Stimulated activated CD4-positive, alpha-beta T cell treated with anti-CD3 and anti-CD28 coated beads, Interleukin-2, amount 100 ng/mL, for 4 hours (primary cell): ENCODE measurements around the gene CAMLG.
"Not testable (repeated sequence)": the region's sequence is repeated elsewhere in the genome, so short reads cannot be mapped to it uniquely, and the experiment has no call there.

Experiments
- DNase-seq: peaks from one replicate; pipeline ENCODE4 v3.0.0-alpha.2; 2020; ENCODE audit warnings: low read depth

CAMLG gene

DNA sequence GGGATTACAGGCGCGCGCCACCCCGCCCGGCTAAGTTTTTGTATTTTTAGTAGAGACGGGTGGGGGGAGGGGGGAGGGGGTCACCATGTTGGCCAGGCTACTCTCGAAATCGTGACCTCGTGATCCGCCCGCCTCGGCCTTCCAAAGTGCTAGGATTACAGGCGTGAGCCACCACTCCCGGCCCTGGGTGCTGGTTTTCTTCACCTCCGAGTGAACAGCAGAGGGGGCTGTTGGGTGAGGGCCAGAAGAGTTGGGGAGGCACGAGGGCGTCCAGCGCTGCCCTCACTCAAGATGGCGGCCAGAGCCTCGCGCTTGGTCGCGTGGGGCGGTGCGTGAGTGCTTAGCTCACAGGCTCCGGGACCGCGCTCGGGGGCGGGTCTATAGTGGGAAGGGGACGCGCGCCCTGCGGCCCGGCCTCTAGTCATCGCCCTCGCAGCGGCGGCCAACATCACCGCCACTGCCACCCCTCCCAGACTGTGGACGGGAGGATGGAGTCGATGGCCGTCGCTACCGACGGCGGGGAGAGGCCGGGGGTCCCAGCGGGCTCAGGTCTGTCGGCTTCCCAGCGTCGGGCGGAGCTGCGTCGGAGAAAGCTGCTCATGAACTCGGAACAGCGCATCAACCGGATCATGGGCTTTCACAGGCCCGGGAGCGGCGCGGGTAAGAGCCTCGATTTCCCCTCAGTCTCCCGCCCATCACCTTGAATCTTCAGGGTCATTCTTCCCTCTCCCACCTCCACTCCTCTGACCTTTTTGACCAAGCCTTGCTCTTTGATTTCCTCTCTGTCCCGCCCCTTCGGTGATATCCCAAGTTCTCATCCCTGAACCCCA is at the start of gene CAMLG:
TSS of gene CAMLG (plus strand) at position 416 of the 830 bp plus-strand sequence. CDS start at position 489, 73 bp downstream.
- DNase-seq, result peak; percentile 96

DNA sequence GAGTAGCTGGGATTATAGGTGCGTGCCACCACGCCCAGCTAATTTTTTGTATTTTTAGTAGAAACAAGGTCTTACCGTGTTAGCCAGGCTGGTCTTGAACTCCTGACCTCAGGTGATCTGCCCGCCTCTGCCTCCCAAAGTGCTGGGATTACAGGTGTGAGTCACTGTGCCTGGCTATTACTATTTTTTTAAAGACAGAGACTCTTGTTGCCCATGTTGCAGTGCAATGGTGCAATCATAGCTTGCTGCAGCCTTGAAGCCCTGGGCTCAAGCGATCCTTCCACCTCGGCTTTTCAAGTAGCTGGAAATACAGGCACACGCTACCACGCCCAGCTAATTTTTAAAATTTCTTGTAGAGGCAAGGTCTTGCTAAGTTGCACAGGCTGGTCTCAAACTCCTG is 48.2 kb upstream of the CAMLG start:
- DNase-seq, result not testable (repeated sequence)

DNA sequence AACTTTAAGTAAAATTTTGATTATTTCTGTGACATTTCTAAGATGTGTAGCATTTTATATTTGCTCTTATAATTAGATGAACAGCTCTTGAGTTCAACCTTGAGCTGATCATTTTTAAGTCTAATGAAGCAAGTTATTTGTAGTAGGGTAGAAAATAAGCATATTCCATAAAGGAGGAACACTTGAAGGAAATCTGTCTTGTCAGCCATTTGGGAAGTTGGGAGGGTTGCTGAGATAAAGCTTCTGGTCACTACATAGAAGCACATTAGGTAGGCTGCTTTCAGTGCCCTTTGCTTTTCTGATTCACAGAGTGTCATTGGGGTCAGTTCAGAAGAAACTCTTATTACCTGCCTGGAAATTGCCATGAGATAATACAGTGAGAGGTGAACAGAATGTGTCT is 45.6 kb upstream of the CAMLG start:
- no peak for DNase-seq

DNA sequence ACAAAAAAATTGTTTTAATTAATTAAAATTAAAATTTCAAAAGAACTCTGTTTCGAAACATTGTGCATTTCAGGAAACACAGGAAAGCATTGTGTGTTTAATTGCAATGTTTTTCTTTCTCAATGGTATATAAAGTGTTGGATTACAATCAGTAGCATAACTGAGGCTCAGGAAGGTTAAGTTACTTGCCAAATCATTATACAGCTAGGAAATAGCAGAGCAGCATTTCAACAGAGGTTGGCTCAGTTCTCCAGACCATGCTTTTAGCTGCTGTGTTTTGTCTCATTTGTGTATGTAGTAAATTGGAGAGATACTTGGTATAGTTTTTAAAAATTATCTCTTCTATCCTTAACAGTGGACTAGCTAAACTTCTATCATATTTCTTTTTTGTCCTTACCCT is 30.0 kb upstream of the CAMLG start:
- no peak for DNase-seq

DNA sequence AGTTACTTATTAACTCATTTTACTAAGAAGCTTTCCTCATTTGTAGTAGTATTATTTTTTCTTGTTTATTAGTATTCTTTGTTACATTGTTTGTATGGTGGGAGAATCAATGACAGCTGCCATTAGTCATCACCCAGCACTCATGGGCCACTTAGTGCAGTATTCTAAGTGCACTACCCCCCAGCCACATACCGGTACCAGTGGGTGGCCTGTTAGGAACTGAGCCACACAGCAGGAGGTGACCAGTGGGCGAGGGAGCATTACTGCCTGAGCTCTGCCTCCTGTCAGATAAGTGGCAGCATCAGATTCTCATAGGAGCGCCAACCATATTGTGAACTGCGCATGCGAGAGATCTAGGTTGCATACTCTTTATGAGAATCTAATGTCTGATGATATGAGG is 24.2 kb upstream of the CAMLG start:
- no peak for DNase-seq

DNA sequence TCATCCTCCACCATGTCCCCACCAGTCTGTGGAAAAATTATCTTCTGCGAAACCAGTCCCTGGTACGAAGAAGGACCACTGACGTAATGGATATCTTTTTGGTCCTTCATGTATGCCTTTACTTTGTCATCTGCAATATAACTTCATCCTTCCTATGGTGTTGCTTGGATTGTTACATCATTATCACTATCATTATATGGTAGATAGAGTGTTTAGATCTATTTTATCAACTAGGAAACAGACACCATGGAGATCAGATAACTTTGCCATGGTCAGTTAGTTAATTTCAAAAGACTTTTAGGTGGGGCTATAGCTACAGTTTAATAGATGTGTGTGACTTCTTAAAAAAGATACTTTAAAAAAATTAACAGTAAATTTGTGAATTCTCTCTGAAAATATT is 23.8 kb upstream of the CAMLG start:
- no peak for DNase-seq

GRCh38 chr5:134715466-134715865 is 22.9 kb upstream of the CAMLG start:
- DNase-seq, result not testable (repeated sequence)

- DNase-seq, result no peak
Observed at GRCh38 chr5:134724872-134725271, 13.5 kb upstream of the CAMLG start.

- no peak for DNase-seq
Observed at GRCh38 chr5:134732819-134733218, 5.5 kb upstream of the CAMLG start.

DNA sequence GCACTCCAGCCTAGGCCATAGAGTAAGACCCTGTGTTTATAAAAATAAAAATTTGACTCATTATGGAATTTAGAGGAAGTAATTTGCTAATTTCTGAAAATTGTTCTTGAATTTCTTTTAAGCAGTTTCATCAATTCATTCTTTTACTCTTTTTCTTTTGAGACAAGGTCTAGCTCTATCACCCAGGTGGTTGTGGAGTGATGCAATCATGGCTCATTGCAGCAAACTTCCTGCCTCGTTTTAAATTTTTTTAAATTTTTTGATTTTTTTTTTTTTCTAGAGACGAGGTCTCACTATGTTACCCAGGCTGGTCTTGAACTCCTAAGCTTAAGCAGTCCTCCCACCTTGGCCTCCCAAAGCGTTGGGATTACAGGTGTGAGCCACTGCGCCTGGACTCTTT is 3.1 kb upstream of the CAMLG start:
- DNase-seq, result no peak

- DNase-seq, result no peak
Observed at GRCh38 chr5:134736173-134736812, 2.1 kb upstream of the CAMLG start.

GRCh38 chr5:134738963-134739661 is 764 bp downstream of the CAMLG start:
- DNase-seq, result no peak

DNA sequence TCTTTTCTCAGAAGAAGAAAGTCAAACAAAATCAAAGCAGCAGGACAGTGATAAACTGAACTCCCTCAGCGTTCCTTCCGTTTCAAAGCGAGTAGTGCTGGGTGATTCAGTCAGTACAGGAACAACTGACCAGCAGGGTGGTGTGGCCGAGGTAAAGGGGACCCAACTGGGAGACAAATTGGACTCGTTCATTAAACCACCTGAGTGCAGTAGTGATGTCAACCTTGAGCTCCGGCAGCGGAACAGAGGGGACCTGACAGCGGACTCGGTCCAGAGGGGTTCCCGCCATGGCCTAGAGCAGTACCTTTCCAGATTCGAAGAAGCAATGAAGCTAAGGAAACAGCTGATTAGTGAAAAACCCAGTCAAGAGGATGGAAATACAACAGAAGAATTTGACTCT is 2.7 kb downstream of the CAMLG start:
- DNase-seq, result no peak

- DNase-seq, result no peak
Observed at GRCh38 chr5:134742134-134742533, 3.8 kb downstream of the CAMLG start.

- DNase-seq, result no peak
Observed at GRCh38 chr5:134749415-134749814, 11.1 kb downstream of the CAMLG start.

GRCh38 chr5:134758176-134758503 is 19.8 kb downstream of the CAMLG start:
- DNase-seq, result no peak

- DNase-seq, result peak; percentile 90
Observed at GRCh38 chr5:134758504-134759341, 20.4 kb downstream of the CAMLG start, which contains the start of gene DDX46. DDX46 (plus strand) TSS chr5:134758779; CDS start chr5:134758939, 160 bp downstream.

DNA sequence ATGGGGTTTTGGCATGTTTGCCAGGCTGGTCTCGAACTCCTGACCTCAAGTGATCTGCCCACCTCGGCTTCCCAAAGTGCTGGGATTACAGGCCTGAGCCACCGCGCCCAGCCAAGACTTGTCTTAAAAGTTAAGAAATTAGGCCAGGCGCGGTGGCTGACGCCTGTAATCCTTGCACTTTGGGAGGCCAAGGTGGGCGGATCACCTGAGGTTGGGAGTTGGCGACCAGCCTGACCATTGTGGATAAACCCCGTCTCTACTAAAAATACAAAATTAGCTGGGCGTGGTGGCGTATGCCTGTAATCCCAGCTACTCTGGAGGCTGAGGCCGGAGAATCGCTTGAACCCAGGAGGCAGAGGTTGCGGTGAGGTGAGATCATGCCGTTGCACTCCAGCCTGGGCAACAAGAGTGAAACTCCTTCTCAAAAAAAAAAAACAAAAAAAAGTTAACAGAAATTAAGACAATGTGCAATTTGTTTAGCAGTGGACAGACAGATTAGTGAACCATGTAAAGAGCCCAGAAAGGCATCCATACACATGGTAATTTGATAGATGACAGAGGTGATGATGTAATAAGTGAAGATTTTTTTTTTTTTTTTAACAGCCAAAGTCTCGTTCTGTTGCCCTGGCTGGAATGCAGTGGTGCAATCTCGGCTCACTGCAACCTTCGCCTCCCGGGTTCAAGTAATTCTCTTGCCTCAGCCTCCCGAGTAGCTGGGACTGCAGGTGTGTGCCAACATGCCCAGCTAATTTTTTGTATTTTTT is 29.4 kb downstream of the CAMLG start:
- not testable (repeated sequence) for DNase-seq

- no peak for DNase-seq
Observed at GRCh38 chr5:134769206-134769605, 30.9 kb downstream of the CAMLG start.

DNA sequence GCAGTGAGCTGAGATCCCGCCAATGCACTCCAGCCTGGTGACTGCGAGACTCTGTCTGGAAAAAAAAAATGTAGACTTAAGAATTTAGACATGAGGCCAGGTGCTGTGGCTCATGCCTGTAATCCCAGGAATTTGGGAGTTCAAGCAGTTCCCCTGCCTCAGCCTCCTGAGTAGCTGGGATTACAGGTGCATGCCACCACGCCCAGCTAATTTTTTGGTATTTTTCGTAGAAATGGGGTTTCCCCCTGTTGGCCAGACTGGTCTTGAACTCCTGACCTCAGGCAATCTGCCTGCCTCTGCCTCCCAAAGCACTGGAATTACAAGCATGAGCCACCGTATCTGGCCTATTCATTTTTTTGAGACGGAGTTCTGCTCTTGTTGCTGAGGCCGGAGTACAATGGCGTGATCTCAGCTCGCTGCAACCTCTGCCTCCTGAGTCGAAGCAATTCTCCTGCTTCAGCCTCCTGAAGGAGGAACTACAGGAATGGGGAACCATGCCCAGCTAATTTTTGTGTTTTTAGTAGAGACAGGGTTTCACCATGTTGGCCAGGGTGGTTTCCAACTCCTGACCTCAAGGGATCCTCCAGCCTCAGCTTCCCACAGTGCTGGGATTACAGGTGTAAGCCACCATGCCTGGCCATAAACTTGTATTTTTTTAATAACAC is 34.2 kb downstream of the CAMLG start:
- no peak for DNase-seq

- DNase-seq, result no peak
Observed at GRCh38 chr5:134777366-134777765, 39.0 kb downstream of the CAMLG start.
